Loucy (cell line): ENCODE data around the gene EXOC7.

Experiments
- H2AFZ ChIP-seq: fragments of 200-600 bp; sonication (generic); 2 replicates; pipeline ENCODE4 v1.6.0; 2016; ENCODE audit warnings: antibody characterized with exemption, mild to moderate bottlenecking, low read length, moderate library complexity
- H3F3A ChIP-seq: fragments of 200-600 bp; 2 replicates; pipeline ENCODE4 v1.6.0; 2016; ENCODE audit warnings: antibody characterized with exemption, low read depth, mild to moderate bottlenecking
- H3K27me3 ChIP-seq: fragments of 200-600 bp; sonication (generic); 2 replicates; pipeline ENCODE4 v1.6.1; 2014; ENCODE audit warnings: low read length, mild to moderate bottlenecking; ENCODE audit not compliant: insufficient read depth, poor library complexity, severe bottlenecking
- H3K36me3 ChIP-seq: fragments of 200-600 bp; sonication (generic); 2 replicates; pipeline ENCODE4 v1.6.1; 2016; ENCODE audit warnings: low read length; ENCODE audit not compliant: insufficient read depth
- H3K4me1 ChIP-seq: fragments of 200-600 bp; sonication (generic); 2 replicates; pipeline ENCODE4 v1.5.1; 2014; ENCODE audit warnings: low read length, mild to moderate bottlenecking; ENCODE audit not compliant: insufficient read depth, poor library complexity, severe bottlenecking
- H3K4me2 ChIP-seq: fragments of 200-600 bp; sonication (generic); 2 replicates; pipeline ENCODE4 v1.6.0; 2014; ENCODE audit warnings: antibody characterized with exemption, low read length, low read depth, mild to moderate bottlenecking; ENCODE audit not compliant: poor library complexity, severe bottlenecking
- H3K4me3 ChIP-seq: fragments of 200-600 bp; sonication (generic); 2 replicates; pipeline ENCODE4 v1.5.1; 2014; ENCODE audit warnings: low read length, mild to moderate bottlenecking, mixed read lengths; ENCODE audit not compliant: poor library complexity, severe bottlenecking
- H3K79me2 ChIP-seq: fragments of 200-600 bp; sonication (generic); 2 replicates; pipeline ENCODE4 v1.6.1; 2014; ENCODE audit warnings: low read length; ENCODE audit not compliant: insufficient read depth
- H3K9ac ChIP-seq: fragments of 200-600 bp; sonication (generic); 2 replicates; pipeline ENCODE4 v1.6.0; 2014; ENCODE audit warnings: mild to moderate bottlenecking, low read depth, low read length, moderate library complexity; ENCODE audit not compliant: poor library complexity, severe bottlenecking
- H3K9me2 ChIP-seq: fragments of 200-600 bp; sonication (generic); replicated peaks from 2 replicates; pipeline ENCODE4 v1.6.1; 2016; ENCODE audit warnings: low read depth, low read length, mixed read lengths
- H3K9me3 ChIP-seq: fragments of 200-600 bp; sonication (generic); 2 replicates; pipeline ENCODE4 v1.6.1; 2014; ENCODE audit warnings: mild to moderate bottlenecking, antibody characterized with exemption, low read length, low read depth; ENCODE audit not compliant: insufficient read depth
- H4K20me1 ChIP-seq: fragments of 200-600 bp; sonication (generic); 2 replicates; pipeline ENCODE4 v1.6.0; 2014; ENCODE audit warnings: antibody characterized with exemption, low read length, mild to moderate bottlenecking; ENCODE audit not compliant: insufficient read depth, poor library complexity, severe bottlenecking
- CTCF ChIP-seq: fragments of 200-600 bp; sonication (generic); conservative IDR thresholded peaks from 2 replicates; pipeline ENCODE4 v1.5.1; 2014; ENCODE audit warnings: mild to moderate bottlenecking, antibody characterized with exemption, low read length
- EZH2phosphoT487 ChIP-seq: fragments of 200-600 bp; IDR thresholded peaks from 2 replicates; pipeline ENCODE4 v1.6.1; 2018; ENCODE audit warnings: antibody characterized with exemption, mild to moderate bottlenecking, moderate library complexity, borderline replicate concordance

The EXOC7 gene

GRCh38 chr17:76077584-76078110 lies 25.9 kb downstream of the EXOC7 start:
- no peak overlapping the region for H3K9ac ChIP-seq
- TF ChIP-seq EZH2phosphoT487, result no peak
- TF ChIP-seq CTCF, result no peak
- H2AFZ ChIP-seq, result no peak overlapping the region
- peaks cover 3% of the 10 kb centered on the region for H3K79me2 ChIP-seq
- no peaks in the 10 kb centered on the region for H4K20me1 ChIP-seq
- no peaks in the 10 kb centered on the region for H3F3A ChIP-seq
- no peak overlapping the region for H3K4me2 ChIP-seq
- 0 out of 2 replicates have a peak, but pooled peaks cover 4% of the 10 kb centered on the region for H3K36me3 ChIP-seq
- no peaks in the 10 kb centered on the region for H3K27me3 ChIP-seq
- no peaks in the 10 kb centered on the region for H3K9me3 ChIP-seq
- H3K9me2 ChIP-seq, result no peaks in the 10 kb centered on the region
- no peak overlapping the region for H3K4me3 ChIP-seq
- peaks cover 5% of the 10 kb centered on the region for H3K4me1 ChIP-seq

- no peak overlapping the region for H3K9ac ChIP-seq
- H4K20me1 ChIP-seq, result no peaks in the 10 kb centered on the region
- no peak overlapping the region for H3K4me2 ChIP-seq
- no peaks in the 10 kb centered on the region for H3K9me3 ChIP-seq
- TF ChIP-seq CTCF (no peak), EZH2phosphoT487 (no peak)
- H3K4me1 ChIP-seq, result peaks cover 7% of the 10 kb centered on the region
- no peaks in the 10 kb centered on the region for H3K36me3 ChIP-seq
- H3K27me3 ChIP-seq, result no peaks in the 10 kb centered on the region
- H3K4me3 ChIP-seq, result no peak overlapping the region
- peaks cover 9% of the 10 kb centered on the region for H3K79me2 ChIP-seq
- no peaks in the 10 kb centered on the region for H3F3A ChIP-seq
- no peaks in the 10 kb centered on the region for H3K9me2 ChIP-seq
- H2AFZ ChIP-seq, result no peak overlapping the region
Measured at GRCh38 chr17:76076765-76077583, 26.6 kb downstream of the EXOC7 start.

- H3K9me3 ChIP-seq, result no peaks in the 10 kb centered on the region
- no peaks in the 10 kb centered on the region for H3F3A ChIP-seq
- TF ChIP-seq EZH2phosphoT487 (no peak), CTCF (no peak)
- peaks cover 4% of the 10 kb centered on the region for H4K20me1 ChIP-seq
- no peaks in the 10 kb centered on the region for H3K36me3 ChIP-seq
- no peaks in the 10 kb centered on the region for H3K9me2 ChIP-seq
- H3K4me3 ChIP-seq, result no peak overlapping the region
- no peak overlapping the region for H3K4me2 ChIP-seq
- no peak overlapping the region for H3K9ac ChIP-seq
- H2AFZ ChIP-seq, result no peak overlapping the region
- peaks cover 16% of the 10 kb centered on the region for H3K79me2 ChIP-seq
- H3K4me1 ChIP-seq, result peaks cover 7% of the 10 kb centered on the region
- H3K27me3 ChIP-seq, result no peaks in the 10 kb centered on the region
Measured at GRCh38 chr17:76076146-76076764, 27.3 kb downstream of the EXOC7 start.
